Hepatocyte (in vitro differentiated cells): Measurements from ENCODE around the gene REV1.

Source experiments
- EZH2phosphoT487 ChIP-seq: fragments of 200-600 bp; sonication (generic); IDR thresholded peaks from one replicate; pipeline ENCODE4 v1.6.1; 2018; ENCODE audit warnings: antibody characterized with exemption, mild to moderate bottlenecking, low read depth, moderate library complexity; ENCODE audit not compliant: unreplicated experiment, severe bottlenecking
- TF ChIP-seq, protein P1 (sequence below): fragments of 200-600 bp; sonication (generic); IDR thresholded peaks from 2 replicates; pipeline ENCODE4 v1.5.1; 2016; ENCODE audit warnings: antibody characterized with exemption, mild to moderate bottlenecking; ENCODE audit not compliant: poor library complexity

GRCh38 chr2:99520813-99521212, 31.0 kb upstream of the REV1 start:
- TF ChIP-seq, protein P1, sequence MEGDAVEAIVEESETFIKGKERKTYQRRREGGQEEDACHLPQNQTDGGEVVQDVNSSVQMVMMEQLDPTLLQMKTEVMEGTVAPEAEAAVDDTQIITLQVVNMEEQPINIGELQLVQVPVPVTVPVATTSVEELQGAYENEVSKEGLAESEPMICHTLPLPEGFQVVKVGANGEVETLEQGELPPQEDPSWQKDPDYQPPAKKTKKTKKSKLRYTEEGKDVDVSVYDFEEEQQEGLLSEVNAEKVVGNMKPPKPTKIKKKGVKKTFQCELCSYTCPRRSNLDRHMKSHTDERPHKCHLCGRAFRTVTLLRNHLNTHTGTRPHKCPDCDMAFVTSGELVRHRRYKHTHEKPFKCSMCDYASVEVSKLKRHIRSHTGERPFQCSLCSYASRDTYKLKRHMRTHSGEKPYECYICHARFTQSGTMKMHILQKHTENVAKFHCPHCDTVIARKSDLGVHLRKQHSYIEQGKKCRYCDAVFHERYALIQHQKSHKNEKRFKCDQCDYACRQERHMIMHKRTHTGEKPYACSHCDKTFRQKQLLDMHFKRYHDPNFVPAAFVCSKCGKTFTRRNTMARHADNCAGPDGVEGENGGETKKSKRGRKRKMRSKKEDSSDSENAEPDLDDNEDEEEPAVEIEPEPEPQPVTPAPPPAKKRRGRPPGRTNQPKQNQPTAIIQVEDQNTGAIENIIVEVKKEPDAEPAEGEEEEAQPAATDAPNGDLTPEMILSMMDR = no peak
- no peak for TF ChIP-seq EZH2phosphoT487
